Measurements from ENCODE around the gene SPAG9.
A peak's percentile ranks its signal among the peaks of the same experiment; 100 is the strongest.

Gene SPAG9

GRCh38 chr17:51054748-51055147, 65.9 kb downstream of the SPAG9 start:
- CTCF ChIA-PET = interaction anchor here (1.2 kb wide), 1 partner anchor 203 kb away, joined by 3 read pairs; no protein-coding TSS in a partner anchor
- DNase-seq (ENCODE audit: extremely low spot score) = no peak
- POLR2A ChIA-PET = interaction anchor here (0.7 kb wide), 1 partner anchor 66 kb away, joined by 3 read pairs; the partner anchor contains the start of gene SPAG9
- TF ChIP-seq CTBP1 (IDR thresholded peaks at IDR 0.05; ENCODE audit: borderline replicate concordance) = no peak
- TF ChIP-seq FOXA1 (IDR thresholded peaks at IDR 0.05) = no peak

DNA sequence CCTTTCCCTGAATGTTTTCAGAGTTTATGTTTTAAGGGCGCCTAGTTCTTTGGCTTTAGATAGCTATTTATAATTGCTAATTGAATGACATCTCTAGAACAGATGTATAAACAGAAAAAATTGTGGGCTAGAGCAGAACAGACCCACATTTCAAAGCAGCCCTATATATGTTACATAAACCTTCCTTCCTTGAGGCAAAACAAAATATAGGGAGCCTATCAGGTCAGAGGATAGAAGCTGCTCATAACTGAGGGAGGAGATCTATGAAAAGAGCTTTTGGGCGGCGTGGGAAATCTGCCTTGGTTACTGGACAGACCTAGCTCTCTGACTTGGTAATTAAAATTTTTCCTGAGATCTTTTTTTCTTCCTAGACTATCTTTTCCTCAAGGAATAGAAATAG, 68.4 kb downstream of the SPAG9 start:
- ChIA-PET POLR2A (no interaction called here), CTCF (interaction anchor here (1.2 to 1.8 kb wide), 2 partner anchors 38 to 101 kb away, joined by 3 to 5 read pairs; partner anchors contain the start of gene NME1)
- TF ChIP-seq LEF1 (IDR thresholded peaks at IDR 0.05; ENCODE audit: borderline replicate concordance) (no peak), CTBP1 (IDR thresholded peaks at IDR 0.05; ENCODE audit: borderline replicate concordance) (no peak), FOXA1 (IDR thresholded peaks at IDR 0.05) (no peak), ARNT (IDR thresholded peaks at IDR 0.05) (no peak), BHLHE40 (IDR thresholded peaks at IDR 0.05; ENCODE audit: borderline replicate concordance) (no peak), FOXM1 (IDR thresholded peaks at IDR 0.05; ENCODE audit: borderline replicate concordance) (no peak), ELF4 (IDR thresholded peaks at IDR 0.05) (no peak), FOXK2 (IDR thresholded peaks at IDR 0.05) (no peak), SP1 (IDR thresholded peaks at IDR 0.05) (no peak), ZNF384 (IDR thresholded peaks at IDR 0.05) (no peak), L3MBTL2 (conservative IDR thresholded peaks at IDR 0.05) (no peak), HDGF (IDR thresholded peaks at IDR 0.05; ENCODE audit: borderline replicate concordance) (no peak), SUZ12 (IDR thresholded peaks at IDR 0.05) (no peak), NFRKB (IDR thresholded peaks at IDR 0.05) (no peak), TARDBP (IDR thresholded peaks at IDR 0.05) (no peak)
- TF ChIP-seq, protein P1, sequence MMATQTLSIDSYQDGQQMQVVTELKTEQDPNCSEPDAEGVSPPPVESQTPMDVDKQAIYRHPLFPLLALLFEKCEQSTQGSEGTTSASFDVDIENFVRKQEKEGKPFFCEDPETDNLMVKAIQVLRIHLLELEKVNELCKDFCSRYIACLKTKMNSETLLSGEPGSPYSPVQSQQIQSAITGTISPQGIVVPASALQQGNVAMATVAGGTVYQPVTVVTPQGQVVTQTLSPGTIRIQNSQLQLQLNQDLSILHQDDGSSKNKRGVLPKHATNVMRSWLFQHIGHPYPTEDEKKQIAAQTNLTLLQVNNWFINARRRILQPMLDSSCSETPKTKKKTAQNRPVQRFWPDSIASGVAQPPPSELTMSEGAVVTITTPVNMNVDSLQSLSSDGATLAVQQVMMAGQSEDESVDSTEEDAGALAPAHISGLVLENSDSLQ (IDR thresholded peaks at IDR 0.05) = no peak

GRCh38 chr17:51050291-51051033, 70.2 kb downstream of the SPAG9 start:
- POLR2A ChIA-PET = no interaction called here
- CTCF ChIA-PET = no interaction called here
- DNase-seq (ENCODE audit: extremely low spot score) = no peak
- TF ChIP-seq TARDBP (IDR thresholded peaks at IDR 0.05) (no peak), ARNT (IDR thresholded peaks at IDR 0.05) (no peak)

More for the DNA sequence above, 68.4 kb downstream of the SPAG9 start:
- DNase-seq (ENCODE audit: extremely low spot score) = no peak

GRCh38 chr17:51046514-51047384, 73.9 kb downstream of the SPAG9 start:
- DNase-seq (ENCODE audit: extremely low spot score) = peak; percentile 66
- TF ChIP-seq HDGF (IDR thresholded peaks at IDR 0.05; ENCODE audit: borderline replicate concordance) (no peak), FOXK2 (IDR thresholded peaks at IDR 0.05) (no peak), CTBP1 (IDR thresholded peaks at IDR 0.05; ENCODE audit: borderline replicate concordance) (no peak), LEF1 (IDR thresholded peaks at IDR 0.05; ENCODE audit: borderline replicate concordance) (no peak), ARNT (IDR thresholded peaks at IDR 0.05) (no peak), SUZ12 (IDR thresholded peaks at IDR 0.05) (no peak), FOXM1 (IDR thresholded peaks at IDR 0.05; ENCODE audit: borderline replicate concordance) (no peak), ELF4 (IDR thresholded peaks at IDR 0.05) (no peak), SP1 (IDR thresholded peaks at IDR 0.05) (no peak), BHLHE40 (IDR thresholded peaks at IDR 0.05; ENCODE audit: borderline replicate concordance) (no peak), ZNF384 (IDR thresholded peaks at IDR 0.05) (no peak), NFRKB (IDR thresholded peaks at IDR 0.05) (no peak), L3MBTL2 (conservative IDR thresholded peaks at IDR 0.05) (no peak), TARDBP (IDR thresholded peaks at IDR 0.05) (no peak), FOXA1 (IDR thresholded peaks at IDR 0.05) (no peak)
- ChIA-PET POLR2A (interaction anchor here (0.7 to 1.7 kb wide), 8 partner anchors 10 to 284 kb away, joined by 3 to 7 read pairs (median 4); partner anchors contain the start of genes NME1, NME2, SPAG9 and TOB1), CTCF (interaction anchor here (0.6 to 1.9 kb wide), 5 partner anchors 9 to 568 kb away, joined by 3 to 13 read pairs (median 4); partner anchors contain the start of gene RSAD1)

DNA sequence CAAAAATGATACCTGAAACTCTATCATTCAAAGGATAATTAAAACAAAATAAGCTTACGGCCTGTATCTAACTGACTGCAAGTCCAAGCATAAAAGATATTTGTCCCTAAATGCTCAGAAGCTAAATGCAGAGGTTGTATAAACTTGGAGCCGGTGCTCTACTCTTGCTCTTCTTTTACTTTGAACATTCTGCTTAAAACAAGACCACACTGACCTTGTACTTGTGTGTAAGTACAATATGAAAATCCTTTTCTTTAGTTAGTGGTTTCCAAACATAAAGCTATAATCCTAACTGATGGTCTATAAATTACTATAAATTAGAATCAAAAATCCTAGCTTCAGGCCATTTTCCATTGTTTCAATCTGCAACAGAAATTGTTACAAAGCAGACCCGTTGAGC, 74.6 kb downstream of the SPAG9 start:
- ChIA-PET POLR2A (interaction anchor here (0.7 to 1.7 kb wide), 6 partner anchors 11 to 180 kb away, joined by 3 to 7 read pairs (median 4); partner anchors contain the start of genes NME1, NME2, SPAG9 and TOB1), CTCF (interaction anchor here (0.6 to 1.9 kb wide), 3 partner anchors 9 to 293 kb away, joined by 3 to 13 read pairs (median 4); no protein-coding TSS in a partner anchor)
- no peak for DNase-seq (ENCODE audit: extremely low spot score)
- TF ChIP-seq NFRKB (IDR thresholded peaks at IDR 0.05) (no peak), FOXA1 (IDR thresholded peaks at IDR 0.05) (no peak), L3MBTL2 (conservative IDR thresholded peaks at IDR 0.05) (no peak), CTBP1 (IDR thresholded peaks at IDR 0.05; ENCODE audit: borderline replicate concordance) (no peak), FOXM1 (IDR thresholded peaks at IDR 0.05; ENCODE audit: borderline replicate concordance) (no peak), ZNF384 (IDR thresholded peaks at IDR 0.05) (no peak), SUZ12 (IDR thresholded peaks at IDR 0.05) (no peak), ARNT (IDR thresholded peaks at IDR 0.05) (no peak), LEF1 (IDR thresholded peaks at IDR 0.05; ENCODE audit: borderline replicate concordance) (no peak), ELF4 (IDR thresholded peaks at IDR 0.05) (no peak), TARDBP (IDR thresholded peaks at IDR 0.05) (no peak), HDGF (IDR thresholded peaks at IDR 0.05; ENCODE audit: borderline replicate concordance) (no peak)
- TF ChIP-seq, protein P1 (IDR thresholded peaks at IDR 0.05) = no peak

- CTCF ChIA-PET = interaction anchor here (1.9 kb wide), 1 partner anchor 11 kb away, joined by 13 read pairs; no protein-coding TSS in a partner anchor
- POLR2A ChIA-PET = interaction anchor here (1.2 to 1.3 kb wide), 3 partner anchors 11 to 179 kb away, joined by 3 to 7 read pairs (median 5); partner anchors contain the start of genes NME2 and TOB1
- no peak for DNase-seq (ENCODE audit: extremely low spot score)
- TF ChIP-seq FOXA1 (IDR thresholded peaks at IDR 0.05) (no peak), SP1 (IDR thresholded peaks at IDR 0.05) (no peak)
- TF ChIP-seq, protein P1 (IDR thresholded peaks at IDR 0.05) = 0 out of 2 replicates have a peak, but pooled peaks have one; percentile 7
These were observed 75.0 kb downstream of the SPAG9 start for GRCh38 chr17:51045621-51046020.

Data from HEK293T (cell line).